Cardiac septum (tissue), 1 donor: ENCODE results near the gene UPK1A. TPM values are rescaled to one million over a fixed set of nuclear protein-coding genes. Genes with fewer than 3 reads are reported as not detected.
A peak's percentile ranks its signal among the peaks of the same experiment; 100 is the strongest.
"Not testable (repeated sequence)": the region's sequence is repeated elsewhere in the genome, so short reads cannot be mapped to it uniquely, and the experiment has no call there.

ENCODE experiments used
- DNase-seq: peaks from one replicate; pipeline ENCODE4 v3.0.0-alpha.2; 2020; ENCODE audit warnings: low spot score
- intact Hi-C: fragments of 100-400 bp; cut with DNase I; formaldehyde crosslinking; loops from one replicate; pipeline ENCODE4 v1.14.0; 2022
- total RNA-seq: library from RNA; stranded (reverse); fragmentation: NEBNext Ultra II Directional; extraction: Animal tissue kit (Norgen Biotek cat#: 25700); gene quantifications from one replicate; pipeline ENCODE4 v1.2.1, GENCODE V29; 2021
- donor health status: DM: no; HTN: no; CAD: no.

UPK1A gene
- total RNA-seq, 1 donor from 2014 or later: not detected

DNA sequence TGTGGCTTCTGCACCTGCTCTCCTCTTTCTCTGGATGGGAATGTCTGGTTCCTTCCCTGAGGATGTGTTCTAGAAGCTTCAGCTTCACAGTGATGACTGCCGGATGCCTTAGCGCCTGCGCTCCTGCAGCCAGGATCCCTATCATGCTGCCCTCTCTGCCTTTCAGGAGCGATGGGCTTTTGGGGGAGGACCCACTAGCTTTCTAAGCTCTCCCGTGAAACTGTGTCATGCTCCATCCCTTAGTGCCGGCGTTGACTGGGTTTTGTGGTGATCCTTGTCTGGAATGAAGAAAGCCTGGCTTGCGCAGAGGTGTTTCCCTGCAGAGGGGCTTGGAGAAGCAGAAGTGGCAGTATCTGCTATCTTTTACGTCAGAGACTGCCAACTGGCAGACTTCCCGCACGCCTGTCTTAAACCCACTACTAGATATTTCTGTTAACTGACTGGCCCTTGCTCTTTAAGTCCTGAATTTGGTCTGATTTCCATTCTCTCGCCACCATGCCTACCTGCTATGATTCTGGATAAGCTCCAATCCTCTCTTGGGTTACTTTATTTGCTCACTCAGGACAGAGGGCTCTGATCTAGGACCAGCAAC lies 47.7 kb downstream of the UPK1A start:
- intact Hi-C loops: loop anchor here (10.0 kb wide), 1 partner anchor 111 kb away; no protein-coding TSS in a partner anchor
- no peak for DNase-seq

DNA sequence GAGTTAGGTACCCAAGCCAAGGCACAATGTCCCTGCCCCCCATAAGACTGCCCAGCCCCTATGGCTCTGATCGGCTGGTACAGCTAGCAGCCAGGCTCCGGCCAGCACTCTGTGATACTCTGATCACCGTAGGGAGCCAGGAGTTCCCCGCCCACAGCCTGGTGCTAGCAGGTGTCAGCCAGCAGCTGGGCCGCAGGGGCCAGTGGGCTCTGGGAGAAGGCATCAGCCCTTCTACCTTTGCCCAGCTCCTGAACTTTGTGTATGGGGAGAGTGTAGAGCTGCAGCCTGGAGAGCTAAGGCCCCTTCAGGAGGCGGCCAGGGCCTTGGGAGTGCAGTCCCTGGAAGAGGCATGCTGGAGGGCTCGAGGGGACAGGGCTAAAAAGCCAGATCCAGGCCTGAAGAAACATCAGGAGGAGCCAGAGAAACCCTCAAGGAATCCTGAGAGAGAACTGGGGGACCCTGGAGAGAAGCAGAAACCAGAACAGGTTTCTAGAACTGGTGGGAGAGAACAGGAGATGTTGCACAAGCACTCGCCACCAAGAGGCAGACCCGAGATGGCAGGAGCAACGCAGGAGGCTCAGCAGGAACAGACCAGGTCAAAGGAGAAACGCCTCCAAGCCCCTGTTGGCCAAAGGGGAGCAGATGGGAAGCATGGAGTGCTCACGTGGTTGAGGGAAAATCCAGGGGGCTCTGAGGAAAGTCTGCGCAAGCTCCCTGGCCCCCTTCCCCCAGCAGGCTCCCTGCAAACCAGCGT lies 48.5 kb downstream of the UPK1A start:
- no peak for DNase-seq
- intact Hi-C loops: loop anchor here (5.0 to 10.0 kb wide), 2 partner anchors 110 to 167 kb away; partner anchors contain the start of gene TMEM147

GRCh38 chr19:35715355-35715809 lies 49.1 kb downstream of the UPK1A start:
- DNase-seq: no peak

DNA sequence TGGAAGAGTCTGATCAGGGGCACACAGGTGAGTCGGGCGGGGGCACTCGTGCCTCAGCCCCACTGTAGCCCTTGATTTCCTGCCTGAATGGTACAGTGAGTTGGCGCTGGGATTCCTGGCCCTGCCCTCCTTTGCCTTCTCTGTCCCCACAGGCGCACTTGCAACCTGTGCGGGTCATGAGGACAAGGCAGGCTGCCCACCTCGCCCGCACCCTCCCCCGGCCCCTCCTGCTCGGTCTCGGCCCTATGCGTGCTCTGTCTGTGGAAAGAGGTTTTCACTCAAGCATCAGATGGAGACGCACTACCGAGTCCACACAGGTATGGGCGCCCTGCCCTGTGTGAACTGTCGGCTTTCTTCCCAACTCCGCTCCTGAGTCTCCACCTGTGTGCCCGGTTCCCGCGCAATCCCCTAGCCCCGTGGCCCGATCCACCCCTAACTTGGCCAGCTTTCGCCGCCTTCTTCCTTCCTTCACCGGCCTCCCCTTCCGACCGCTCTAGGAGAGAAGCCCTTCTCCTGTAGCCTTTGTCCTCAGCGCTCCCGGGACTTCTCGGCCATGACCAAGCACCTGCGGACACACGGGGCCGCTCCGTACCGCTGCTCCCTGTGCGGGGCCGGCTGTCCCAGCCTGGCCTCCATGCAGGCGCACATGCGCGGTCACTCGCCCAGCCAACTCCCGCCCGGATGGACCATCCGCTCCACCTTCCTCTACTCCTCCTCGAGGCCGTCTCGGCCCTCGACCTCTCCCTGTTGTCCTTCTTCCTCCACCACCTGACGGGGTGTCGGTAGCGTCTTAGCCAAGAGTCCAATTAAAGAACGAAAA lies 49.9 kb downstream of the UPK1A start:
- DNase-seq: peak; percentile 87
- intact Hi-C loops: loop anchor here (1.0 to 10.0 kb wide), 4 partner anchors 23 to 169 kb away; partner anchors contain the start of gene TMEM147

More at GRCh38 chr19:35715355-35715809, 49.1 kb downstream of the UPK1A start:
- intact Hi-C loops: loop anchor here (5.0 to 10.0 kb wide), 2 partner anchors 109 to 168 kb away; partner anchors contain the start of gene TMEM147

DNA sequence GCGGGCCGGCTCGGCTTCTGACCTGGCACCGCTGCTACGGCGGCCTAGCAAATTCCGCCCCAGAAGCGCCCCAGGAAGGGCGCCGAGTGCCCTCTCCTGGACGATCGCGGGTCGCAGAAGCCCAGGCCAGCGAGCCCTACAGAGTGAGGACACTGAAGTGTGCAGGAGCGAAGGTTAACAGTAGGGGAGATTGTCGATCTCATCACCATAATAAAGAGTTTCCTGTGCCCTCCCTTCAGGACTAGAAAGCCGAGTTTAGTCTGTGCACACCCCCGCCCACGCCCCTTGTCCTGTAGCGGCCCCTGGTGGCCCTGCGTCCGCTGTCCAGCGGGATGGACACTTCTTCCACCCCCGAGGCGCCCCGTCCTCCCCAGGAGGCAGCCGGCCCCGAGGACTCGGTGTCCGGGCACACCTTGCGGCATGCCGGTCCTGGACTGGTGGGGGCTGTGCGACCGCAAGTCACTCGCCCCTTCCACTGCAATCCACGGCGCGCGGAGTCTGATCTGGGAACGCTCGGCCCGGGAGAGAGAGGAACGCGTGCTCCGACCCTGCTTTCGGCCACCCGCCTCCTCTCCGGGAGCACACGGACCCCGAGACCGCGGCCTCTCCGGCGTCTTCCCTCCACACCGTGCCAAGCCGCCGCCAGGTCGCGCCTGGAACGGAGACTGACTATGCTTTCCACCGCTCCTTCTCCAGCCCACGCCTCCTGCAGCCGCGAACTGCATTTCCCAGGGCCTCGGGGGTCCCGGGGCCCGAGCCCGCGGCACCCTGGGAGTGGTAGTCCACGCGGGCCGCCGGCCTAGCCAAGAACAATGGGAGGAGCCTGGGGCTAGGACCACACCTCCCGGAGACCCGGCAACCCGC lies 50.7 kb downstream of the UPK1A start:
- intact Hi-C loops: loop anchor here (1.0 to 10.0 kb wide), 5 partner anchors 24 to 214 kb away; partner anchors contain the start of gene TMEM147
- DNase-seq: peak; percentile 97

- DNase-seq: no peak
Observed at GRCh38 chr19:35717665-35718344, 51.5 kb downstream of the UPK1A start, which contains the start of gene KMT2B. TSS of gene KMT2B (plus strand) at chr19:35718003. CDS start at chr19:35718019, 16 bp downstream.

GRCh38 chr19:35718345-35719041 lies 52.2 kb downstream of the UPK1A start:
- DNase-seq: no peak
- intact Hi-C loops: loop anchor here (5.0 to 10.0 kb wide), 2 partner anchors 106 to 171 kb away; partner anchors contain the start of gene TMEM147

More at GRCh38 chr19:35717665-35718344, 51.5 kb downstream of the UPK1A start, which contains the start of gene KMT2B:
- intact Hi-C loops: loop anchor here (1.0 to 10.0 kb wide), 4 partner anchors 23 to 213 kb away; partner anchors contain the start of gene TMEM147

GRCh38 chr19:35719402-35720162 lies 53.3 kb downstream of the UPK1A start:
- intact Hi-C loops: loop anchor here (5.0 to 10.0 kb wide), 2 partner anchors 105 to 172 kb away; partner anchors contain the start of gene TMEM147
- DNase-seq: no peak

GRCh38 chr19:35720163-35720524 lies 53.8 kb downstream of the UPK1A start:
- intact Hi-C loops: no loop called here
- no peak for DNase-seq

GRCh38 chr19:35720648-35721047 lies 54.3 kb downstream of the UPK1A start:
- DNase-seq: no peak
- intact Hi-C loops: no loop called here

DNA sequence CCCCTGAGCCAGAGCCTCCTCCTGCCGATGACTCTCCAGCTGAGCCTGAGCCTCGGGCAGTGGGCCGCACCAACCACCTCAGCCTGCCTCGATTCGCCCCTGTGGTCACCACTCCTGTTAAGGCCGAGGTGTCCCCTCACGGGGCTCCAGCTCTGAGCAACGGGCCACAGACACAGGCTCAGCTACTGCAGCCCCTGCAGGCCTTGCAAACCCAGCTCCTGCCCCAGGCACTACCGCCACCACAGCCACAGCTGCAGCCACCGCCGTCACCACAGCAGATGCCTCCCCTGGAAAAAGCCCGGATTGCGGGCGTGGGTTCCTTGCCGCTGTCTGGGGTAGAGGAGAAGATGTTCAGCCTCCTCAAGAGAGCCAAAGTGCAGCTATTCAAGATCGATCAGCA lies 55.1 kb downstream of the UPK1A start:
- DNase-seq: no peak
- intact Hi-C loops: no loop called here

DNA sequence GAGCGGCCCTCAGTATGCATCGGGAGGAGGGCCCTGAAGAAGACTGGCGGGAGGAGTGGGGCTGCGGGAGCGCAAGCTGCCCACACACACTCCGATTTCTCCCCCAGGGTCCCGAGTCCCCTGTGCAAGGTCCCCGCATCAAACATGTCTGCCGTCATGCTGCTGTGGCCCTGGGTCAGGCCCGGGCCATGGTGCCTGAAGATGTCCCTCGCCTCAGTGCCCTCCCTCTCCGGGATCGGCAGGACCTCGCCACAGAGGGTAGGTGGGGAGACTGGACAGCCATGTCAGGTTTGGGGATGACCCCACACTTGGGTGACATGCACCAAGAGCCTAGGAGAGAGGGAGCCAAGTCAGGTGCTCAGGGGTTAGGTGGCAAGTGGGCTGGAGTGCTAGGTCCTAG lies 56.1 kb downstream of the UPK1A start:
- DNase-seq: no peak
- intact Hi-C loops: no loop called here

GRCh38 chr19:35722897-35723296 lies 56.6 kb downstream of the UPK1A start:
- intact Hi-C loops: no loop called here
- DNase-seq: no peak

DNA sequence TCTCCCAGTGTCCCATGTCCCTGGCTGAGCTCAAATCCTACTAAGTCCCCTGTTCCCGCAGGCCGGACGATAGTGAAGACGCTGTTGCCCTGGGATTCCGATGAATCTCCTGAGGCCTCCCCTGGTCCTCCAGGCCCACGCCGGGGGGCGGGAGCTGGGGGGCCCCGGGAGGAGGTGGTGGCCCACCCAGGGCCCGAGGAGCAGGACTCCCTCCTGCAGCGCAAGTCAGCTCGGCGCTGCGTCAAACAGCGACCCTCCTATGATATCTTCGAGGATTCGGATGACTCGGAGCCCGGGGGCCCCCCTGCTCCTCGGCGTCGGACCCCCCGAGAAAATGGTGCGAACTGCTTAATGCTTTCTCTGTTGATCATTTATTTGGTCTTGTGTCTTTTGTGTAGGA lies 57.4 kb downstream of the UPK1A start:
- intact Hi-C loops: no loop called here

GRCh38 chr19:35724132-35724531 lies 57.8 kb downstream of the UPK1A start:
- intact Hi-C loops, DNase-seq: not testable (repeated sequence)

More for the DNA sequence above, 57.4 kb downstream of the UPK1A start:
- DNase-seq: no peak

- DNase-seq: no peak
- intact Hi-C loops: no loop called here
Observed at GRCh38 chr19:35724560-35724959, 58.2 kb downstream of the UPK1A start.
